SJCRH30 (cell line): ENCODE measurements around the gene MYRFL. TPM values are rescaled to one million over a fixed set of nuclear protein-coding genes. Genes with fewer than 3 reads are reported as not detected.
A peak's percentile ranks its signal among the peaks of the same experiment; 100 is the strongest.
"Not testable (repeated sequence)": the region's sequence is repeated elsewhere in the genome, so short reads cannot be mapped to it uniquely, and the experiment has no call there.

Experiments used
- DNase-seq, 2 experiments: peaks; one replicate each; pipeline ENCODE4 v3.0.0-alpha.2; 2015 to 2020
- H3K27ac ChIP-seq: fragments of 250-450 bp; sonication (Bioruptor Pico); 2 replicates; pipeline ENCODE4 v1.5.1; 2020; ENCODE audit warnings: mild to moderate bottlenecking, moderate library complexity
- H3K27me3 ChIP-seq: fragments of 250-450 bp; sonication (Bioruptor Pico); 2 replicates; pipeline ENCODE4 v1.5.1; 2020; ENCODE audit warnings: mild to moderate bottlenecking, moderate library complexity
- H3K36me3 ChIP-seq: fragments of 250-450 bp; sonication (Bioruptor Pico); 2 replicates; pipeline ENCODE4 v1.5.1; 2020; ENCODE audit warnings: mild to moderate bottlenecking, moderate library complexity
- H3K4me1 ChIP-seq: fragments of 250-450 bp; sonication (Bioruptor Pico); 2 replicates; pipeline ENCODE4 v1.5.1; 2020; ENCODE audit warnings: mild to moderate bottlenecking, moderate library complexity
- H3K4me3 ChIP-seq: fragments of 250-450 bp; sonication (Bioruptor Pico); 2 replicates; pipeline ENCODE4 v1.5.1; 2020; ENCODE audit warnings: mild to moderate bottlenecking, moderate library complexity
- H3K9me3 ChIP-seq: fragments of 250-450 bp; sonication (Bioruptor Pico); replicated peaks from 2 replicates; pipeline ENCODE4 v1.5.1; 2020; ENCODE audit warnings: mild to moderate bottlenecking, moderate library complexity
- total RNA-seq: library from RNA; depleted of rRNA; stranded (reverse); fragments of >200 nt; shearing (Covaris generic); gene quantifications from 2 replicates; pipeline ENCODE4 v1.2.3, GENCODE V29; 2014; rRNA removed

The MYRFL gene
- 0.08 TPM in 1 of 2 replicates, not detected in the other for total RNA-seq

DNA sequence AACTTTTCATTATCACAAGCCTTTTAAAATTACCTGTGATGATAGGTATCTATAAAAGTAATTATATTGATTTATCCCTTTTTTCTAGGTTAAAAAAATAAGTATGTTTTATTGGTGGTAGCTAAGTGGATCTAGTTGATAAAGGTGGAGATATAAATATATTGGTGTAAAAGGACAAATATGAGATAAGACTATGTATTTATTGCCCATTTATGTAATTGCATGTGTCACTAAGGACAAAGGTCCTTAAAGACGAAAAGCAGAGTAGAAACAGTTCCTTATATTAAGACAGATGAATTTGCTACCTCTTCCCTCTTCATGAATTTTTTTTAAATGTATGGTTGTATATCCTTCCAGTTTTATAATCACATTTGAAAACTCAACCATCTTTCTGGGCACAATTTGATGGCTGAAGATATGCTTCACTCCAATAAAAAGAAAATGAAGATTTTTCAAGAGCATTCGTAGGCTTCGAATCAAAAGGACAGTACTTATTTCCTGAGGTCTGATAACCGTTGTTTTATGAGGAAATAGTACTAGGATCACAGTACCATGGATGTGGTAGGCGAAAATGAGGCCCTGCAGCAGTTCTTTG lies at the start of gene MYRFL:
TSS of gene MYRFL (plus strand) at position 262 of the 595 bp plus-strand sequence. CDS start at position 553, 291 bp downstream.
- Histone ChIP-seq H3K4me1 (peaks cover 13% of the 10 kb centered on the region), H3K4me3 (no peak within 1 kb of the TSS), H3K36me3 (no peaks in the 10 kb centered on the region), H3K27ac (no peak within 1 kb of the TSS), H3K9me3 (no peaks in the 10 kb centered on the region), H3K27me3 (no peaks in the 10 kb centered on the region)
- DNase-seq = no peak

DNA sequence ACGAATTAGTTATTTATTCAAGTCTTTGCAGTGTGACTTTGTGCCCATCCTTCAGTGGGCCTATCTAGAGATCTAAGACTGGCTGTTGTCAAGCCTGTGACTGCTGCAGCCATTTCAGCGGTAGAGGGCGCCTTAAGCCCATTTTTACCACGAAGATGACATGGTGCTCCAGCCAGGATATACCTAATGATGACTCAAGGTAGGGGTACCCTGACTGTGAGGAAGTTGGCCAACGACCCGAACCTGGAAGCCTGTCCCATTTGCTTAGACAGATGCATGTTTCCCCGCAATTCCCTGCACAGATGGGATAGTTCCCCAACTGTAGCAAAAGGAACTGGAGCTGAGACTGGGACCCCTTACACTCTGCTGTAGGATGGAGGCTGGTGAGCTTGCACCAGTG lies 45.1 kb upstream of the MYRFL start:
- H3K4me3 ChIP-seq = no peak overlapping the region
- DNase-seq = peak; percentile 17 to 44
- no peaks in the 10 kb centered on the region for H3K9me3 ChIP-seq

DNA sequence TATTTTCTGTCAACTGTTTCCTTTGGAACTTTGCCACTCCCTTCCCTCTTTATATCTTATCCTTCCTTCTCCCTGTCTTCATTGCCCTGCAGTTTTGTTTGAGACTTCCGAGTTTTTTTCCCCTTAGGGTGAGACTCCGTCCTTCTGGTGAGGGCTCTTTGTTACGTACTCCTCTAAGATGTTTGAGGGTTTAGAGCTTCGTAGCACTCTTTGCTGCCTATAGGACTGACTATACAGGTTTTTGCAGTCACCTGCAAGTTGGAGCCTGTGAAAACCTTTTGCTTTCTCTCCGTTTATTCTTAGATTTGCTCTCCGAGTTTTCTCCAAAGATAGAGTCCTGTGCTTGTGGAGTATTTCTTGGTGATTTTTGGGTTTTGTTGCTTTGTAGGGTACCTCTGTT lies 41.7 kb upstream of the MYRFL start:
- no peak for DNase-seq
- no peaks in the 10 kb centered on the region for H3K27me3 ChIP-seq
- no peaks in the 10 kb centered on the region for H3K9me3 ChIP-seq
- no peaks in the 10 kb centered on the region for H3K36me3 ChIP-seq
- no peaks in the 10 kb centered on the region for H3K4me1 ChIP-seq
- H3K4me3 ChIP-seq = no peak overlapping the region
- no peak overlapping the region for H3K27ac ChIP-seq

More for the DNA sequence above, 45.1 kb upstream of the MYRFL start:
- Histone ChIP-seq H3K36me3 (no peaks in the 10 kb centered on the region), H3K4me1 (no peaks in the 10 kb centered on the region), H3K27me3 (no peaks in the 10 kb centered on the region), H3K27ac (no peak overlapping the region)

DNA sequence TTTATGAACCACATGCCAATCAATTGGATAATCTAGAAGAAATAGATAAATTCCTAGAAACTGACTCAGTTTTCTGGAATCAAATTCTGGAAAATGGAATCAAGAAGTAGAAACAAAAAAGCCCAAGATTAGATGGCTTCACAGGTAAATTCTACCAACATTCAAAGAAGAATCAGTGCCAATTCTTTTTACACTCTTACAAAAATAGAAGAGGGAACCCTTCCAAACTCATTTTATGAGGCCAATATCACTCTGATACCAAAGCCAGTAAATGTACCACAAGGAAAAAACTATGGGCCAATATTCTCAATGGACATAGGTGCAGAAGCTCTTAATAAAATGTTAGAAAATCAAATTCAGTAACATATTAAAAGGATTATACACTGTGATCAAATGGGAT lies 35.7 kb upstream of the MYRFL start:
- Histone ChIP-seq H3K4me3 (no peak overlapping the region), H3K4me1 (no peaks in the 10 kb centered on the region), H3K27me3 (no peaks in the 10 kb centered on the region), H3K27ac (no peak overlapping the region), H3K9me3 (0 out of 2 replicates have a peak, but pooled peaks cover 2% of the 10 kb centered on the region), H3K36me3 (no peaks in the 10 kb centered on the region)
- no peak for DNase-seq

DNA sequence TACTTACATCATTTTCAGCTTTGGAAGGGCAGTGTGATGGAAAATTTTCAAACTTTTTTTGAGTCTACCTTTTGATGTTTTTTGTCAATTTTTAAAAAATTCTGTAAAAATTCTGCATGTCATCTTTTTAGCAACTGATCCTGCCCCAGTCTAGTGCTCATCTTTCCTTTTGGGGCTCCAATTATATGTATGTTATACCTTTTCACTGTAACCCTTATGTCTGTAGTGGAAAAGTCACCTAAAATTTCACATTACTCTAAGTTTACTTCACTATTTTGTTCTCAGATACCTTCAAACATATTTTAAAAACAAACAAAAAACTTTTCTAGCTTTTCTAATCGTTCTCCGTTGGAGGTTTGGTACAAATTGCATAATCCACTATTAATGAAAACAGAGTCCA lies 32.5 kb upstream of the MYRFL start:
- H3K36me3 ChIP-seq = peaks cover 3% of the 10 kb centered on the region; the same call in 1 of the 2 replicates
- no peak overlapping the region for H3K4me3 ChIP-seq
- no peak for DNase-seq
- no peak overlapping the region for H3K27ac ChIP-seq
- 0 out of 2 replicates have a peak, but pooled peaks cover 2% of the 10 kb centered on the region for H3K9me3 ChIP-seq
- H3K27me3 ChIP-seq = no peaks in the 10 kb centered on the region
- H3K4me1 ChIP-seq = no peaks in the 10 kb centered on the region

DNA sequence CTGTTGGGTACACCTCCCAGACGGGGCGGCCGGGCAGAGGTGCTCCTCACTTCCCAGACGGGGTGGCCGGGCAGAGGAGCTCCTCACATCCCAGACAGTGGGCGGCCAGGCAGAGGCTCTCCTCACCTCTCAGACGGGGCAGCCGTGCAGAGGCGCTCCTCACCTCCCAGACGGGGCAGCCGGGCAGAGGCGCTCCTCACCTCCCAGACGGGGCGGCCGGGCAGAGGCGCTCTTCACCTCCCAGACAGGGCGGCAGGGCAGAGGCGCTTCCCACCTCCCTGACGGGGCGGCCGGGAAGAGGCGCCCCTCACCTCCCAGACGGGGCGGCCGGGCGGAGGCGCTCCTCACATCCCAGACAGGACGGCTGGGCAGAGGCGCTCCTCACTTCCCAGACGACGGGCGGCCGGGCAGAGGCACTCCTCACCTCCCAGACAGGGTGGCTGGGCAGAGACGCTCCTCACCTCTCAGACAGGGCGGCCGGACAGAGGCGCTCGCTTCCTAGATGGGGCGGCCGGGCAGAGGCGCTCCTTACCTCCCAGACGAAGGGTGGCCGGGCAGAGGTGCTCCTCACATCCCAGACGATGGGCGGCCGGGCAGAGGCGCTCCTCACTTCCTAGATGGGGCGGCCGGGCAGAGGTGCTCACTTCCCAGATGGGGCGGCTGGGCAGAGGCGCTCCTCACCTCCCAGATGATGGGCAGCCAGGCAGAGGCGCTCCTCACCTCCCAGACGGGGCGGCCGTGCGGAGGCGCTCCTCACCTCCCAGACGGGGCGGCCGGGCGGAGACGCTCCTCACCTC lies 17.7 kb upstream of the MYRFL start:
- H3K4me3 ChIP-seq, DNase-seq, H3K4me1 ChIP-seq, H3K27me3 ChIP-seq, H3K9me3 ChIP-seq, H3K36me3 ChIP-seq, H3K27ac ChIP-seq: not testable (repeated sequence)

DNA sequence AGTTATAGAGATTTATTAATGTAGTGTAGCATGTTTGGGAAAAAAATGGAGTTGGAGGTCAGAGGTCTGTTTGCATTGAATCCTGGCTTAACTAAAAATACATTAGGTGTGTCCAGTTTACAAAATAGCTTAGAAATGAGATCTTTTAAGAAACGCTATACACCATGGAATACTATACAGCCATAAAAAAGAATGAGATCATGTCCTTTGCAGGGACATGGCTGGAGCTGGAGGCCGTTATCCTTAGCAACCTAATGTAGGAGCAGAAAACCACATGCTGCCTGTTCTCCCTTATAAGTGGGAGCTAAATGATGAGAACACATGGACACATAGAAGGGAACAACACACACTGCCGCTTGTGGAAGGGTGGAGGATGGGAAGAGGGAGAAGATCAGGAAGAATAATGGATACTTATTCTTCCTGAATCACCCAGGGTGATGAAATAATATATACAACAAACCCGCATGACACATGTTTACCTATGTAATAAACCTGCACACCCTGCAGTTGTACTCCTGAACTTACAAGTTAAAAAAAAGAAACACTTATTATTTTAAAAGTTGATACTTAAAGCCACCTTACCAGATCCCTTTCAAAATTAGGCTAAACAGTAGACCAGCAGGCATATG lies 14.0 kb upstream of the MYRFL start:
- no peaks in the 10 kb centered on the region for H3K36me3 ChIP-seq
- H3K4me3 ChIP-seq = no peak overlapping the region
- no peaks in the 10 kb centered on the region for H3K4me1 ChIP-seq
- DNase-seq = no peak
- H3K9me3 ChIP-seq = no peaks in the 10 kb centered on the region
- H3K27ac ChIP-seq = no peak overlapping the region
- no peaks in the 10 kb centered on the region for H3K27me3 ChIP-seq

DNA sequence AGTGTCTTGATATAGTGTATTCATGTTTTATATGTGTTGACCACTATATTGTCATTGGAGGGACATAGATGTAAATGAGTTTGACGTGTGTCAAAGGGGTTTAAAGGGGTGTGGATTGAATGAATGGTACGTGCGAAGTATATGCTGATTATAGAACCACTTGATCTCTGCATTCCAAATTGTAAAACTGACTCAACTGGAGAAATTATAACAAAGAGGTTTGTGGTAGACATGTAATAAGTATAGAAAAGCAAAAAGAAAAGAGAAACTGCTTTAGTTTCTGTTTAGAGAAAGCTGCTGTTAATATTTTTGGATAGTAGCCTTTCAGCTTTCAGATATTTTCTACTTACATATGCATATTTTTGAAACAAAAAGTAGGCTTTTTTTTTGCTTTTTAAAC lies 8.9 kb upstream of the MYRFL start:
- Histone ChIP-seq H3K4me3 (no peak overlapping the region), H3K9me3 (no peaks in the 10 kb centered on the region), H3K36me3 (no peaks in the 10 kb centered on the region), H3K27me3 (no peaks in the 10 kb centered on the region), H3K27ac (no peak overlapping the region), H3K4me1 (peaks cover 3% of the 10 kb centered on the region; the same call in 1 of the 2 replicates)
- DNase-seq = no peak

DNA sequence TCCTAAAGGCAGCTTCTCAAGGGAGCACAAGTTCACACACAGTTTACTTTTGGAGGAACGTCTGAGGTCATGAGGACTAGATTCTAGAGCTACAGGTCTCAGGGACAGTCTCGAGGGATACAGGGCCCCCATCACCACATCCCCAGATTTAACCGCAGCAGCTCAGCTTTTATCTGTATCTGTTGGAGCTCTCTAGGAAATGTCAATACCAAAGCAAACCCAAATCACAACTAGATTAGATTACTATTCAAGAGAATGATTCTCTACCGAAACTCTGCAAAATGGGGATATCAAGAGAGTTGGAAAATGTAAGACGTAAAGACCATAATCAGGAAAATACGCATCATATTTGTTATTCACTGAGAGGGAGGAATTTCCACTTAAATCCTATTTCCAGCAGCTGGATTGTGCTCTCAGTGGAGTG lies 4.0 kb upstream of the MYRFL start:
- 0 out of 2 replicates have a peak overlapping the region, but pooled peaks have one; percentile 10 for H3K4me3 ChIP-seq
- peak in 1 of 2 experiments; percentile 2 for DNase-seq
- no peaks in the 10 kb centered on the region for H3K27me3 ChIP-seq
- H3K9me3 ChIP-seq = no peaks in the 10 kb centered on the region
- no peaks in the 10 kb centered on the region for H3K36me3 ChIP-seq
- peaks cover 13% of the 10 kb centered on the region for H3K4me1 ChIP-seq
- H3K27ac ChIP-seq = no peak overlapping the region

DNA sequence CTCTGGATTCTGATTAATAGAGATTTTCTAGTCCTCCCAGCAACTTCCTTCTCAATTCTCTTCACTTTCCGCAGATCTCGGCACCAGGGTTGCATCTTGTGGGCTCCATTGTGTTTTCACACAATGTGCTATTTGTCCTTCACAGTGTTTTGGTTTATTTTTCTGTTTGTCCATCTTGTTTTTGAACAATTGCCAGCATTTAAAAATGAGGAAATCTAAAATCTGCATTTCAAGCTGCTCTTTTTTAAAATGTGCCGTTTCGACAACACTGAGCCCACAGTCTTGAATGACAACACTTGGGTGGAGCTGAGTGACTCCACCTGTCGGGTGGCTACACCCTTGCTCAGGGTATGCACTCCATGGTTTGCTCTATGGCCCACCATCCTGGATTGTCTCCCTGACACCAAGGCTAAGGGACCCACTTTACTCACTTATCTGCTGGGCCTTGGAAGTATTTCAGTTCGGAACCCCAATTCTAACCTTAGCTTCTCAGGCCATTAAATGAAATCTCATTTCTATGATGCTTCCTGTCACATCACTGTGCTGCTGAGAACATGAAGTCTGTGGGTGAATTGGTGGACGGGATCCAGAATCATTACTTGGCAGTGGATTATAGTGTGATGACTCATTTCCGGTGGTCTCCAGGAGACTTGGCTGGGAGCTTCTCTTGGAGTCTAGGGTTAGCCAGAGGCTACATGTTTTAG lies 3.4 kb upstream of the MYRFL start:
- H3K36me3 ChIP-seq = no peaks in the 10 kb centered on the region
- DNase-seq = peak; percentile 43 to 70
- no peaks in the 10 kb centered on the region for H3K27me3 ChIP-seq
- 0 out of 2 replicates have a peak overlapping the region, but pooled peaks have one; percentile 8 for H3K27ac ChIP-seq
- 0 out of 2 replicates have a peak overlapping the region, but pooled peaks have one; percentile 10 for H3K4me3 ChIP-seq
- peaks cover 13% of the 10 kb centered on the region for H3K4me1 ChIP-seq
- no peaks in the 10 kb centered on the region for H3K9me3 ChIP-seq

DNA sequence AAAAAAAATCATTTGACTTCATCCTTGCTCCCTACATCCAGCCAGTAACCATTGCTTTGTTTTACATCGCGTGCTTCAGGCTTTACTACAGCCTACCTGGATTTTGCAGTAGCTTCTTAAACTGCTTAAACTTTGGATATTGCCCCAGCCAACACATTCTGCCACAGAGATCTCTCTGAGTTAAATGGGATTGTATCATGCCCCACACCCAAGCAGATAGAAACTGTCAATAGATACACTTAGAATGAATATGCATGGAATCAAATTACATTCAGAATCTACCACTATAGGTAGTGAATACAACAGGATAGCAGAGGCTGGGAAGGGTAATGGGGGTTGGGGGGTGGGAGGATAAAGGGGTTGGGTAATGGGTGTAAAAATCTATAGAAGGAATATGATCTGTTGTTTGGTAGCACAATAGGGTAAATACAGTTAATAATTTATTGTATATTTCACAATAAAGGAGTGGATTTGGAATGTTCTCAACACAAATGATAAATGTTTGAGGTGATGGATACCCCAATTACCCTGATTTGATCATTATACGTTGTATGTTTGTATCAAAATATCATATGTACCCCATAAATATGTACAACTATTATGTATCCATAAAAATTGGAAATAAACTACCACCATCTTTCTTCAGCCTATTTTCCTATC lies 2.7 kb upstream of the MYRFL start:
- no peaks in the 10 kb centered on the region for H3K27me3 ChIP-seq
- peaks cover 13% of the 10 kb centered on the region for H3K4me1 ChIP-seq
- H3K9me3 ChIP-seq = no peaks in the 10 kb centered on the region
- no peaks in the 10 kb centered on the region for H3K36me3 ChIP-seq
- no peak overlapping the region for H3K4me3 ChIP-seq
- H3K27ac ChIP-seq = no peak overlapping the region
- no peak for DNase-seq

DNA sequence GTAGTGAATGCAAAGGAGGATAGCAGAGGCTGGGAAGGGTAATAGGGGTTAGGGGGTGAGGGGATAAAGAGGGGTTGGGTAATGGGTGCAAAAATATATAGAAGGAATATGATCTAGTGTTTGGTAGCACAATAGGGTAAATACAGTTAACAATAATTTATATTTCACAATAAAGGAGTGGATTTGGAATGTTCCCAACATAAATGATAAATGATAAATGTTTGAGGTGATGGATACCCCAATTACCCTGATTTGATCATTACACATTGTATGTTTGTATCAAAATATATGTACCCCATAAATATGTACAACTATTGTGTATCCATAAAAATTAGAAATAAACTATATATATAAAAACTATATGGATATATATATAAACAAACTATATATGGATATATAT lies 999 bp upstream of the MYRFL start:
- H3K27me3 ChIP-seq = no peaks in the 10 kb centered on the region
- peaks cover 13% of the 10 kb centered on the region for H3K4me1 ChIP-seq
- no peak overlapping the region for H3K27ac ChIP-seq
- H3K36me3 ChIP-seq = no peaks in the 10 kb centered on the region
- H3K4me3 ChIP-seq = no peak overlapping the region
- no peaks in the 10 kb centered on the region for H3K9me3 ChIP-seq
- no peak for DNase-seq

DNA sequence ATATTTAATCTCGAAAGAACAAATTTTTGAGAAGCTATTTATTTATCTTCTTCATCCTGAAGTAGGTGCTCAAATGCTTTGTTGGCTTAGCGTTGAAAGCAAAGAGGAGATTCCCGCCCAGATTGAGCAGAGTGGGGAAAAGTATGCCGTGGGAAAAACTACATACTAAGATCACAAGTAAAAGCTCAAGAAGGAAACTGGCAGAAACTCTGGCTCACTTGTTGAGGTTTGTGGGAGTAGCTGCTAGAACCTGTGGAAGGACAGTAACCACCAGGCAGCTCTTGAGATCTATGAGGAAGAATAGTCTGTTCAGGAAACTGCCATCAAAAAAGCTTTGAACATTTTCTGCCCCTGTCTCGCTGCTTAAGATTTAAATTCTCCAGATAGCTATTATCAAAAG lies 3.9 kb downstream of the MYRFL start:
- Histone ChIP-seq H3K36me3 (no peaks in the 10 kb centered on the region), H3K27me3 (no peaks in the 10 kb centered on the region), H3K9me3 (no peaks in the 10 kb centered on the region), H3K4me1 (no peaks in the 10 kb centered on the region), H3K27ac (no peak overlapping the region), H3K4me3 (no peak overlapping the region)
- DNase-seq = no peak

DNA sequence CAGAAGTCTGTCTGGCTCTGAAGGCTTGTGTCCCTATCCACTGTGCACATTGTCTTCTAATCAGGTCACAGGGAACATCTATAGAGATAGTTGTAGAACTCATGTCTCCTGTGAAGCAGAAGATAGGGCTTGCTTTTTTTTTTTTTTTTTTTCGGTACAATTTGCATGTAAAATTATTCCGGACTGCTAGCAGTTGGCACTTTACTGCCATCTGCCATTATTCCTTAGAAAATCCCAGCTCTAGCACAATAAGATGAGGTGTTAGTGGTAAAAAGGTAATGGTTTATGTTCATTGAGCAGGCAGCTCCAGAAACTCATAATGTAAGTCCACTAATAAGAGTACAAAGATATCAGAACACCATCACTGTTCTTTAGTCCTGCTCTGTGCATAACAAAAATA lies 8.7 kb downstream of the MYRFL start:
- no peak for DNase-seq

More for the DNA sequence above, 8.7 kb downstream of the MYRFL start:
- Histone ChIP-seq H3K9me3 (no peaks in the 10 kb centered on the region), H3K4me1 (no peaks in the 10 kb centered on the region), H3K27me3 (no peaks in the 10 kb centered on the region), H3K36me3 (no peaks in the 10 kb centered on the region), H3K27ac (no peak overlapping the region), H3K4me3 (no peak overlapping the region)
